NCI-H345 (cell line): ENCODE measurements around the gene PTCHD1.

ENCODE experiments used
- DNase-seq: peaks from one replicate; lab custom pipeline; 2025; lab: John Stamatoyannopoulos, UW

PTCHD1 gene

GRCh38 chrX:23356189-23356588, 21.5 kb downstream of the PTCHD1 start:
- no peak for DNase-seq

- DNase-seq = no peak
These were observed 29.8 kb downstream of the PTCHD1 start for GRCh38 chrX:23364416-23364815.

DNA sequence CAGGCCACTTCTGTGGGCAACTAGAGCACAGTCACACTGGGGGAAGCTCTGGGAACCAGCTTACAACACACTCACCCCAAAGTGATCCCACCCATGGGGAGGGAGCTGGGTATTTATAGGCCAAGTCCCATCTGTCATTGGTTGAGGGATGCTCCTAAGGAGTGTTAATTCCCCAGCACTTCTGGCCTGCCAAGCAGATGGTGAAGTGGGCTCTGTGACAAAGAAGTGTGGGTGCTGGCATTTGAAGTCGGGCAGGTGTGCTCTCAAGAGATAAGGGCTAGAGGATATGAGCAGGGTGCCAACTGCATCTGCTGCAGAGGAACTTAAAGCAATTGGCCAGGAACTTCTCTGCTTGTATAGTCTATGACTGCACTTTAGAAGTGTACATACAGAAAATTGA, 30.9 kb downstream of the PTCHD1 start:
- DNase-seq = no peak

GRCh38 chrX:23366914-23367313, 32.3 kb downstream of the PTCHD1 start:
- DNase-seq = no peak

DNA sequence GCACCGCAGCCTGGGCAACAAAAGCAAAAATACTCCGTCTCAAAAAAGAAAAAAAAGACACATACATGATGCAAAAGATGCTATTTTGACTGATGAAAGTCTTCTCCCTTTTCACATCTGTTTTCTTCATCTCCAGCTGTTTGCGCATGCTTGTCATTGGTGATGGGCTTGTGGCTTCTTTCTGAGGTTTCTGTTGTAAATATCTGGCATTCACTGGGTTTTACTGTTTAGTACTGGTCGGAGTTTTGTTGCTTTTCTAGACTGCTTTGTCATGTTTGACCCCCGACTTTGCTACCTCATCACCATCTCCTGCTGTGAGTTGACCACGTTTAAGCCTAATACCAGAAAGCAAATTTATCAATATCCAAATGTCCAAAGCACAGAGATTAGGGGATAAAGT, 34.4 kb downstream of the PTCHD1 start:
- no peak for DNase-seq

DNA sequence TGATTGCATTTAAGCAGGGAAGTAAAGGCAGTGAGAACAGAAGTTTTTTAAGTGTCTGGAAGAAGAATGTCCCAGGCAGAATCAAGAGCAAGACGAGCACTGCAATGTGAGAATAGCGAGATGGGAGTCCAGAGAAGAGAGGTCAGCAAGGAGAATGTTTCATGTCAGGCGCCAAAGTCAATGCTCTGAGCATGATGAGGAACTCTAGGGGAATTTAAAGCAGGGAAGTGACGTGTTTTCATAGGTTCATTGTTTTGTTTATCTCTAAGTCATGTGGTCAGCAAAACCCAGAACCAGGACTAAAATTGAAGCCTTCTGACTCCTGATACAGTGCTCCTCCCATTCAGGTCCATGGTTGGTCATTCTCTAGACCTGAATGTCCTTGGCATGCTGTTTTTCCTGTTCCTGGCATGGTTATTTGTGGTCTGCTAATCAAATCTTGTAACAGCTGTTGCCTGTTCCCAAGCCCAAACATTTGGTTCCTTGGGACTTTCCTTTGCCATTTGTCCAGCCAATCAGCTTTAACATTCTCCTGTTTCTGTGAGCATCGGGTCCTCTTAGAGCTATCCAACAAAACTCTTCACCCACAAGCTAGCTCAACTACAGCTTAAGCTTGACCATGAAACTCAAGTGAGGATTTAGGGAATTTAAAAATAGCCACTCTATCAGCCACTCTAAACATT, 37.7 kb downstream of the PTCHD1 start:
- DNase-seq = no peak

GRCh38 chrX:23373129-23373804, 38.6 kb downstream of the PTCHD1 start:
- DNase-seq = no peak

DNA sequence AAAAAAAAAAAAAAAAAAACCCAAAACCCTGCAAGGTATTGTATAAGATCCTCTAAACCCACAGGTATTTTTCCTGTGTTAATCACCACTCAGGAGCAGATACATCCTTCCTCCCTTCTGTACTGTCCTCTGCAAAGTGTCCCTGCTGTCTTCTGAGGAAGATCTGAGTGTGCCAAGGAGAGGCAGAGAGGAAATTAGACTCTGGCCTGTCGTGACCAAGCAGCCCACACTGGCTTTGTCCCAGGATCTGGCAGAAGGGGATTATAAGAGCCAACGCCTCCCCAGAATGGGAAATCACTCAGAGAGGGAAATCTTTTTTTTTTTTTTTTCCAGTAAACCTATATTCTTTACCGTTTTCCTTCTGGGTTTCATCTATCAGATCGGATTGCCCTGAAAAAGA, 39.6 kb downstream of the PTCHD1 start:
- no peak for DNase-seq

GRCh38 chrX:23376581-23376980, 41.9 kb downstream of the PTCHD1 start:
- DNase-seq = no peak

GRCh38 chrX:23380581-23380980, 45.9 kb downstream of the PTCHD1 start:
- no peak for DNase-seq

GRCh38 chrX:23381099-23382087, 46.7 kb downstream of the PTCHD1 start:
- DNase-seq = no peak

- no peak for DNase-seq
These were observed 47.9 kb downstream of the PTCHD1 start for GRCh38 chrX:23382572-23382971.

- DNase-seq = no peak
These were observed 48.8 kb downstream of the PTCHD1 start for GRCh38 chrX:23383411-23383810.

DNA sequence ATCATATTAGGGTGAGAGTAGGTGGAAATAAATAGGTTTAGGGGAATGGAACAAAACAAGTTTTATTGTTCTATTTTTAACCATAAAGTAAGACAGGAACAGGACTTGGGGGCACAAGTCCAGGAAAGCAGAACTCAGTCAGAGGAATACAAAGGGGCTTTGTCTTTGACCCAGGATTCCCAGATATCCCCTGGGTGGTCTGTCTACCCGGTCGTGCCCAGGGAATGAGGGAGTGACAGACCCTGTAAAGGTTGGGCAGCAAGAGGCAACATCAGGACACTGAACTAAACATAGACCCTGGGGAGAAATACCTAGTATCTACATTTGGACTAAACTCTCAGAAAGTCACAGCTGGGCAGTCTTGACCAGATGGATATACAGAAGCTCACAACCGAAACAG, 50.6 kb downstream of the PTCHD1 start:
- no peak for DNase-seq

- DNase-seq = no peak
These were observed 51.6 kb downstream of the PTCHD1 start for GRCh38 chrX:23386260-23386659.

GRCh38 chrX:23386726-23387125, 52.1 kb downstream of the PTCHD1 start:
- DNase-seq = no peak

DNA sequence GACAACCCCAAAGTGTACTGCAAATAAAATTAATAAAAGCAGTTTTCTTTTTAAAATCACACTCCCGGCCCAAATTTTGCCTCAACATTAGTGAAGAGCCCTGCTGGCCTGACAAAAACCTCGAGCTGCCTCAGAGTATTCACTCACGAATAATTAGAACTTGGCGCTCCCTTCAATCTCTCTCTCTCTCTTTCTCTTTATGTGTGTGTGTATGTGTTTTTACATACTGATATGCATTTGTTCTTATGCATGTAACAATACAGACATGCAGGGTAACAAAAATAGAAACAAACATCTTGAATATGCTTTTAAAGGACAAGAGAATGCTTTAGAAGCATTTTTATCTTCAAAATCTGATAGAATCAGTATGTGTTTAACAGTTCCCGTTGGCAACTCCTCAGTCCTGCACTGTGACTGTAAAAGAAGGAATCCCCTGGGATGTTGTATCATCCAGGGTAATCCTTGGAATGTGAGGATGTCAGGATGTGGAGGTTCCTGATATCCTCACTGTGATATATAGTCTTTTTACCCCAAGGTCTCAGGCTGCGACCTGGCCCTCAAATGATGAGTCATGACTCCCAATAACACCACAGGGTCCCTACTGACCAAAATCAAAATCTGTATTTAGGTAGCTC, 53.0 kb downstream of the PTCHD1 start:
- DNase-seq = no peak

GRCh38 chrX:23389196-23389792, 54.6 kb downstream of the PTCHD1 start:
- DNase-seq = no peak

DNA sequence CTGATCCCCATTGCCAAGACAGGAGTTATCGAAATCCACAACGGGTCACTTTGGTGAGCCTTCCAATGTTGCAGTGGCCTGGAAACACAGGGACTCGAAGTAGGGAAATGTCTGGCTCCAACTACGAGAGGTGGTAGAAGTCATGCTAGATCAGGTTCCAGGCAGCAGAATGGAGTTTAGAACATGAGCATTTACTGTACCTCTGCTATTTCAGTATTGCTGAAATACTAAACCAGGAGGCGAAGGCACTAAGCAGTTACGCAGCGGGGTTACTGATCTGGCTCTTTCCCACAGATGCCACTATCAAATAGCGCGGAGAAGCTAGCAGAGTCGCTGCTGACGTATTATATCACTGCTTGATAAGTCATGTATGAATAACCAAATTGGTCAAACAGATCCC, 56.3 kb downstream of the PTCHD1 start:
- no peak for DNase-seq

GRCh38 chrX:23392195-23392594, 57.5 kb downstream of the PTCHD1 start:
- DNase-seq = no peak

- DNase-seq = no peak
These were observed 59.8 kb downstream of the PTCHD1 start for GRCh38 chrX:23394421-23394820.

GRCh38 chrX:23396263-23396662, 61.6 kb downstream of the PTCHD1 start:
- DNase-seq = no peak
